ENCODE measurements around the gene ADGRV1. TPM values are rescaled to one million over a fixed set of nuclear protein-coding genes. Genes with fewer than 3 reads are reported as not detected.

Gene ADGRV1
- total RNA-seq, 2 donors from 2014 or later = 97.6 to 117 TPM

- Mint-ChIP-seq H3K36me3 (ENCODE audit: low read depth) (peaks cover 24% of the 10 kb centered on the region), H3K27ac (no peak overlapping the region), H3K27me3 (ENCODE audit: insufficient read depth) (no peaks in the 10 kb centered on the region), H3K4me1 (peaks cover 6% of the 10 kb centered on the region), H3K4me3 (no peak overlapping the region), H3K9me3 (no peaks in the 10 kb centered on the region)
- H3K36me3 ChIP-seq (ENCODE audit: control insufficient read depth, insufficient read depth, low read length) = no peaks in the 10 kb centered on the region
- H3K9me3 ChIP-seq (ENCODE audit: control insufficient read depth, low read length) = no peaks in the 10 kb centered on the region
- H3K27me3 ChIP-seq (ENCODE audit: control insufficient read depth, insufficient read depth, low read length, poor library complexity, severe bottlenecking) = no peaks in the 10 kb centered on the region
- H3K4me3 ChIP-seq (ENCODE audit: low read length) = no peak overlapping the region
- no CpG with 5 or more reads among the region's 1 CpG for WGBS, 2 experiments (ENCODE audit: insufficient coverage in 1 of 2, insufficient read length in 1 of 2)
- no peak overlapping the region for H3K9ac ChIP-seq (ENCODE audit: extremely low read depth, low read length, poor library complexity, severe bottlenecking)
- no peak for DNase-seq
- H3K4me1 ChIP-seq (ENCODE audit: control insufficient read depth, insufficient read depth, low read length) = no peaks in the 10 kb centered on the region
- no peak for TF ChIP-seq CTCF (conservative IDR thresholded peaks at IDR 0.05)
- no peak overlapping the region for H3K27ac ChIP-seq (ENCODE audit: low read depth, low read length)
Measured at GRCh38 chr5:91156242-91156641, 597.6 kb downstream of the ADGRV1 start.

- no peak for TF ChIP-seq CTCF (conservative IDR thresholded peaks at IDR 0.05)
- H3K9me3 ChIP-seq (ENCODE audit: control insufficient read depth, low read length) = no peaks in the 10 kb centered on the region
- H3K4me3 ChIP-seq (ENCODE audit: low read length) = no peak overlapping the region
- Mint-ChIP-seq H3K4me1 (peaks cover 6% of the 10 kb centered on the region), H3K9me3 (no peaks in the 10 kb centered on the region), H3K27me3 (ENCODE audit: insufficient read depth) (no peaks in the 10 kb centered on the region), H3K27ac (no peak overlapping the region), H3K36me3 (ENCODE audit: low read depth) (peaks cover 23% of the 10 kb centered on the region), H3K4me3 (no peak overlapping the region)
- H3K27me3 ChIP-seq (ENCODE audit: control insufficient read depth, insufficient read depth, low read length, poor library complexity, severe bottlenecking) = no peaks in the 10 kb centered on the region
- 88 to 94% methylated on average over 1 of the region's 1 CpG for WGBS, 2 experiments (ENCODE audit: insufficient coverage in 1 of 2, insufficient read length in 1 of 2)
- H3K4me1 ChIP-seq (ENCODE audit: control insufficient read depth, insufficient read depth, low read length) = no peaks in the 10 kb centered on the region
- H3K36me3 ChIP-seq (ENCODE audit: control insufficient read depth, insufficient read depth, low read length) = no peaks in the 10 kb centered on the region
- H3K27ac ChIP-seq (ENCODE audit: low read depth, low read length) = no peak overlapping the region
- no peak for DNase-seq
- H3K9ac ChIP-seq (ENCODE audit: extremely low read depth, low read length, poor library complexity, severe bottlenecking) = no peak overlapping the region
Measured at GRCh38 chr5:91158011-91158410, 599.4 kb downstream of the ADGRV1 start.

- Histone ChIP-seq H3K27ac (ENCODE audit: low read depth, low read length) (no peak overlapping the region), H3K4me3 (ENCODE audit: low read length) (no peak overlapping the region), H3K27me3 (ENCODE audit: control insufficient read depth, insufficient read depth, low read length, poor library complexity, severe bottlenecking) (no peaks in the 10 kb centered on the region), H3K4me1 (ENCODE audit: control insufficient read depth, insufficient read depth, low read length) (no peaks in the 10 kb centered on the region), H3K36me3 (ENCODE audit: control insufficient read depth, insufficient read depth, low read length) (no peaks in the 10 kb centered on the region), H3K9ac (ENCODE audit: extremely low read depth, low read length, poor library complexity, severe bottlenecking) (no peak overlapping the region), H3K9me3 (ENCODE audit: control insufficient read depth, low read length) (no peaks in the 10 kb centered on the region)
- Mint-ChIP-seq H3K4me3 (no peak overlapping the region), H3K9me3 (no peaks in the 10 kb centered on the region), H3K4me1 (peaks cover 6% of the 10 kb centered on the region), H3K27ac (no peak overlapping the region), H3K36me3 (ENCODE audit: low read depth) (peaks cover 12% of the 10 kb centered on the region), H3K27me3 (ENCODE audit: insufficient read depth) (no peaks in the 10 kb centered on the region)
- no peak for DNase-seq
- TF ChIP-seq CTCF (conservative IDR thresholded peaks at IDR 0.05) = no peak
- WGBS, 2 experiments (ENCODE audit: insufficient coverage in 1 of 2, insufficient read length in 1 of 2) = 90% methylated on average over 1 of the region's 1 CpG; no CpG with 5 or more reads in 1 of the 2 experiments
Measured at GRCh38 chr5:91159647-91160046, 601.0 kb downstream of the ADGRV1 start.

All from endodermal cell (in vitro differentiated cells).